Measurements from ENCODE around the gene POC1A. TPM values are rescaled to one million over a fixed set of nuclear protein-coding genes. Genes with fewer than 3 reads are reported as not detected.
A peak's percentile ranks its signal among the peaks of the same experiment; 100 is the strongest.

The POC1A gene
- total and polyA plus RNA-seq, 7 donors: 0.66 to 15.8 (median 1.7) TPM

GRCh38 chr3:52145736-52146110 is 8.5 kb downstream of the POC1A start:
- H3K27ac ChIP-seq: no peak overlapping the region
- H3K27me3 ChIP-seq: no peaks in the 10 kb centered on the region
- DNase-seq: no peak
- intact Hi-C loops (cut with DNase I): no loop called here
- H3K9me3 ChIP-seq: no peaks in the 10 kb centered on the region
- no peaks in the 10 kb centered on the region for H3K36me3 ChIP-seq
- TF ChIP-seq POLR2A (IDR thresholded peaks at IDR 0.05) (no peak), POLR2AphosphoS5 (IDR thresholded peaks at IDR 0.05) (no peak), CTCF (IDR thresholded peaks at IDR 0.05) (no peak), EP300 (IDR thresholded peaks at IDR 0.05) (no peak)
- H3K4me1 ChIP-seq: peaks cover 0 to 5% (median 2%) of the 10 kb centered on the region in 4 donors
- 97 to 98% methylated on average over 8 of the region's 8 CpGs for WGBS, 2 donors
- no peak overlapping the region for H3K4me3 ChIP-seq

- no peak overlapping the region for H3K27ac ChIP-seq
- H3K27me3 ChIP-seq: no peaks in the 10 kb centered on the region
- no peak overlapping the region for H3K4me3 ChIP-seq
- no peaks in the 10 kb centered on the region for H3K36me3 ChIP-seq
- no peak for DNase-seq
- TF ChIP-seq CTCF (IDR thresholded peaks at IDR 0.05): no peak
- no peak for TF ChIP-seq POLR2A (IDR thresholded peaks at IDR 0.05)
- no peak for TF ChIP-seq EP300 (IDR thresholded peaks at IDR 0.05)
- 87 to 92% methylated on average over 11 of the region's 11 CpGs for whole genome bisulfite sequencing, 2 donors
- no peaks in the 10 kb centered on the region for H3K9me3 ChIP-seq
- peaks cover 0 to 5% (median 2%) of the 10 kb centered on the region in 4 donors for H3K4me1 ChIP-seq
- intact Hi-C loops (cut with DNase I): loop anchor here (1.0 kb wide), 1 partner anchor 144 kb away; no protein-coding TSS in a partner anchor
These were observed 9.2 kb downstream of the POC1A start for GRCh38 chr3:52144796-52145735.

DNA sequence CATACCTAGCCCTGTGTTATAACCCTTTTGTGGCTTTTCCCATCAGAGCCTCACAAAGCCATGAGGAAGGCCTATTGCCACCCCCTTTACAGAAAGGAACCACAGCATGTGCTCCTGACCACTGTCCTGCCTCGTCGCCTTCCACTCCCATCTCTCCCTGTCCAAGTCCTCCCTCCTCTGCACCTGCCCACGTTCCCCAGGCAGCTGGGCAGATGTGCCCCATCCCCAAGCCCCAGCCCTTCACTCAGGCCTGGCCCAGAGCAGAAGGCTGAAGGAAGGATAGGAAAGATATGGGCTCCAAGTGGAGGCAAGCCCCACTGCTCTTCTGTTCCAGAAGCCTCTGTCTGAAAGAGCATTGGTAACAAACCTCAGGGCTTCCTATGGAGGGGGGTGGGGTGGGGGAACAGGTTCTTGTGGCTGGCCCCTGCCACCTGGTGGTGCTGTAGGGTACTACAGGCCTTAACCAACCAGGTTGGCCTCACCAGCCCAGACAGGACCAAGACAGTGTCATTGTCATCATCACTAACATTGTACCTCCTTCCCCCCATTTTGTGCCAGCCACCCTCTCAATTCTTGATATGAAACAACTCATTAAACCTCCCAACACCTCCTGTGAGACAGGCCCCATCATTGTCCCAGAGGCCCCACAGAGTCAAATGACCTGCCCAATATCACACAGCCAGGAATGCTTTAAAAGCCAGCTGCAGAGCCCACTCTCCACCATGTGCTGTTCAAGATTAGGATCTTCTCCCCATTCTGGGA is 10.0 kb downstream of the POC1A start:
- TF ChIP-seq CTCF (IDR thresholded peaks at IDR 0.05) (peak; percentile 91 to 98 (median 95)), EP300 (IDR thresholded peaks at IDR 0.05) (no peak)
- no peak overlapping the region for H3K4me3 ChIP-seq
- peak; percentile 93 for DNase-seq
- H3K27me3 ChIP-seq: no peaks in the 10 kb centered on the region
- WGBS, 2 donors: 71 to 84% methylated on average over 3 of the region's 3 CpGs
- intact Hi-C loops (cut with DNase I): loop anchor here (1.0 kb wide), 1 partner anchor 143 kb away; no protein-coding TSS in a partner anchor
- H3K4me1 ChIP-seq: peaks cover 0 to 5% (median 2%) of the 10 kb centered on the region in 4 donors
- H3K9me3 ChIP-seq: no peaks in the 10 kb centered on the region
- no peak overlapping the region for H3K27ac ChIP-seq
- no peaks in the 10 kb centered on the region for H3K36me3 ChIP-seq

DNA sequence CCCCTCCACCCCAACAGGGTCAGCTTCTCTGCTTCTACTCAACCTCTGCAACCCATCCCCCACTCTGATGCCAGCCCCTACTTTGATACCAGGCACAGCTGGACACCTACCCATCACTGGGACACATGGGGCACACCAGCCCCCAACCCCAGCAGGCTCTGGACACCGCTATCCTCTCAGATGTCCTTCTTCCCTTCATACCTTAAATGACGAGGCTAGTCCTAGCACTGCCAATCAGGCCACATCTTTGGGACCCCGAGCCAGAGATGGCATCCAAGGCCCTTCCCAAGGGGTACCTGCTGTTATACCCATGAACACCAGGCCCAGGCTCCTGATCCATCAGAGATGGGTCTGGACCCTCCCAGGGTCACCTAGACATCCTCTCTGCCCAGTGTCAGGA is 10.6 kb downstream of the POC1A start:
- no peak for DNase-seq
- no peak for TF ChIP-seq POLR2A (IDR thresholded peaks at IDR 0.05)
- TF ChIP-seq EP300 (IDR thresholded peaks at IDR 0.05): no peak
- TF ChIP-seq POLR2AphosphoS5 (IDR thresholded peaks at IDR 0.05): no peak
- no peak for TF ChIP-seq CTCF (IDR thresholded peaks at IDR 0.05)
- Histone ChIP-seq H3K36me3 (no peaks in the 10 kb centered on the region), H3K4me3 (no peak overlapping the region), H3K9me3 (no peaks in the 10 kb centered on the region), H3K4me1 (peaks cover 0 to 5% (median 2%) of the 10 kb centered on the region in 4 donors), H3K27ac (no peak overlapping the region), H3K27me3 (no peaks in the 10 kb centered on the region)
- intact Hi-C loops (cut with DNase I): loop anchor here (1.0 kb wide), 1 partner anchor 142 kb away; no protein-coding TSS in a partner anchor
- 94 to 97% methylated on average over 3 of the region's 3 CpGs for WGBS, 2 donors
